Esophagus squamous epithelium (tissue), 4 donors: ENCODE results near the gene METTL21C.

ENCODE experiments used
- CTCF ChIP-seq, 6 experiments: fragments of 450-650 bp in 4 of 6; fragments of 200-600 bp in 2 of 6; sonication (generic) in 2 of 6; IDR thresholded peaks; one replicate each; pipeline ENCODE4 v1.5.1; 2016 to 2019; ENCODE audit warnings: antibody characterized with exemption in 6 of 6, mild to moderate bottlenecking in 4 of 6, moderate library complexity in 4 of 6
- POLR2A ChIP-seq, 4 donors: fragments of 450-650 bp; IDR thresholded peaks; one replicate each; pipeline ENCODE4 v1.6.1; 2017; ENCODE audit warnings: antibody characterized with exemption in 4 of 4, mild to moderate bottlenecking in 4 of 4, moderate library complexity in 3 of 4

DNA sequence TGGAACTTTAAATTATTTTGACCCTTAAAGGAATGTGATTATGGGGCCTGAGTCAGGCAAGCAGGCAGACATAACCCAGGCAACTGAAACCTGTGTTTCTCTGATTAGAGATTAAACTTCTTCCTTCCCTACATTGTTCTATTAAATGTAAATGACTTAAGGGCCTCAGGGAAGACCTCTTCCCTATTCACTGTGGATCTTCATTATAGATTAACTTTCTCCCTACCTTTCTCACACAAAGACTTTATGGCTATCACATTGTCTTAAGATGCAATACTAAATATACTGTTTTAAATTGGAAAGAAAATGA, 8.8 kb upstream of the METTL21C start:
- TF ChIP-seq POLR2A (IDR thresholded peaks at IDR 0.05): no peak
- no peak for TF ChIP-seq CTCF (IDR thresholded peaks at IDR 0.05)
